ENCODE results near the gene APBB2.

Gene APBB2

GRCh38 chr4:40857956-40858355 is 356.4 kb downstream of the APBB2 start:
- no peak for TF ChIP-seq CTCF (IDR thresholded peaks at IDR 0.05; ENCODE audit: low read depth, low read length)
- Histone ChIP-seq H3K36me3 (no peaks in the 10 kb centered on the region; the same call in 1 of the 2 replicates), H3K27me3 (ENCODE audit: insufficient read depth, low read depth, severe bottlenecking) (no peaks in the 10 kb centered on the region), H3K27ac (no peak overlapping the region), H3K9me3 (ENCODE audit: severe bottlenecking) (no peaks in the 10 kb centered on the region), H3K4me3 (ENCODE audit: low read depth, low read length) (no peak overlapping the region)
- DNase-seq: no peak

GRCh38 chr4:40856840-40857362 is 357.4 kb downstream of the APBB2 start:
- H3K27ac ChIP-seq: peak overlapping the region; percentile 73
- TF ChIP-seq CTCF (IDR thresholded peaks at IDR 0.05; ENCODE audit: low read depth, low read length): no peak
- no peaks in the 10 kb centered on the region for H3K27me3 ChIP-seq (ENCODE audit: insufficient read depth, low read depth, severe bottlenecking)
- H3K9me3 ChIP-seq (ENCODE audit: severe bottlenecking): no peaks in the 10 kb centered on the region
- DNase-seq: peak; percentile 79
- H3K36me3 ChIP-seq: no peaks in the 10 kb centered on the region; the same call in 1 of the 2 replicates
- H3K4me3 ChIP-seq (ENCODE audit: low read depth, low read length): peak overlapping the region; percentile 62

DNA sequence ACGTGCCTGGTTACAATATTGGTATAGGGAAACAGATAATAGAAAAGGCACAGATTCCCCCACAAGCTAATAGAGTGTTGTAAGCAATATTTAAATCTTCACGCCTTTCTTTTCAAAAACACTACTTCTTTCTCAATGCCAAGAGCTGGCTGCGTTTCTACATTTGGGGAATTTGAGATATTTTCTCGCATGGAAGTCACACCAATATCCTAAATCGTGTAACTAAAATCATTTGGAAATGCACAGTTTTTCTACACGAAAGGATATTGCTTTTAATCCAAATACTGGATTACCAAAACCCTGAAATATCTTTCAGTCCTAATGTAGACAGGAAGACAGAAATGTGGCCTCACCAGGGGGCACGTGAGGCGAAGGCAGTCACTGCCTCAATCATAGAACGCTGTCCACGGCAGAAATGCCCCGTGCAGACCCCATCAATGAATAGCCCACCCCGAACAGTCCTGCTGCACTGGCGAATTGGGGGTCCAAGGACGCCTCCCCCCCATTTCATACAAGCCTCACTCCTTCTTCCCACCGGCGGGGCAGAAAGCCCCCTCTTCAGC is 358.0 kb downstream of the APBB2 start:
- H3K9me3 ChIP-seq (ENCODE audit: severe bottlenecking): no peaks in the 10 kb centered on the region
- H3K36me3 ChIP-seq: no peaks in the 10 kb centered on the region; the same call in 1 of the 2 replicates
- no peak for DNase-seq
- H3K4me3 ChIP-seq (ENCODE audit: low read depth, low read length): peak overlapping the region; percentile 62
- H3K27me3 ChIP-seq (ENCODE audit: insufficient read depth, low read depth, severe bottlenecking): no peaks in the 10 kb centered on the region
- no peak for TF ChIP-seq CTCF (IDR thresholded peaks at IDR 0.05; ENCODE audit: low read depth, low read length)
- H3K27ac ChIP-seq: peak overlapping the region; percentile 73

- H3K4me3 ChIP-seq (ENCODE audit: low read depth, low read length): no peak overlapping the region
- no peaks in the 10 kb centered on the region for H3K27me3 ChIP-seq (ENCODE audit: insufficient read depth, low read depth, severe bottlenecking)
- no peaks in the 10 kb centered on the region; the same call in 1 of the 2 replicates for H3K36me3 ChIP-seq
- H3K27ac ChIP-seq: no peak overlapping the region
- no peaks in the 10 kb centered on the region for H3K9me3 ChIP-seq (ENCODE audit: severe bottlenecking)
- DNase-seq: no peak
- no peak for TF ChIP-seq CTCF (IDR thresholded peaks at IDR 0.05; ENCODE audit: low read depth, low read length)
These were observed 363.8 kb downstream of the APBB2 start for GRCh38 chr4:40850496-40850895.

GRCh38 chr4:40848940-40849339 is 365.4 kb downstream of the APBB2 start:
- Histone ChIP-seq H3K9me3 (ENCODE audit: severe bottlenecking) (no peaks in the 10 kb centered on the region), H3K4me3 (ENCODE audit: low read depth, low read length) (no peak overlapping the region), H3K36me3 (no peaks in the 10 kb centered on the region; the same call in 1 of the 2 replicates), H3K27me3 (ENCODE audit: insufficient read depth, low read depth, severe bottlenecking) (no peaks in the 10 kb centered on the region), H3K27ac (no peak overlapping the region)
- DNase-seq: no peak
- TF ChIP-seq CTCF (IDR thresholded peaks at IDR 0.05; ENCODE audit: low read depth, low read length): no peak

GRCh38 chr4:40848251-40848650 is 366.1 kb downstream of the APBB2 start:
- H3K36me3 ChIP-seq: no peaks in the 10 kb centered on the region; the same call in 1 of the 2 replicates
- H3K27ac ChIP-seq: no peak overlapping the region
- H3K27me3 ChIP-seq (ENCODE audit: insufficient read depth, low read depth, severe bottlenecking): no peaks in the 10 kb centered on the region
- TF ChIP-seq CTCF (IDR thresholded peaks at IDR 0.05; ENCODE audit: low read depth, low read length): no peak
- DNase-seq: no peak
- H3K9me3 ChIP-seq (ENCODE audit: severe bottlenecking): no peaks in the 10 kb centered on the region
- H3K4me3 ChIP-seq (ENCODE audit: low read depth, low read length): no peak overlapping the region

Measured in WERI-Rb-1 (cell line).